RWPE1 (cell line): ENCODE results near the gene SOCS6.
A peak's percentile ranks its signal among the peaks of the same experiment; 100 is the strongest.

Source experiments
- CTCF ChIA-PET: fragments of 350-600 bp; sonication (Branson Sonifier 250); formaldehyde crosslinking; extraction: SDS; loops from one replicate; lab custom pipeline; 2021; lab: Yijun Ruan, JAX
- POLR2A ChIA-PET: fragments of 400-600 bp; formaldehyde crosslinking; extraction: SDS; loops from one replicate; lab custom pipeline; 2020; ENCODE audit warnings: antibody characterized with exemption; ENCODE audit not compliant: low non-redundant PET; lab: Yijun Ruan, JAX
- DNase-seq: peaks from one replicate; pipeline ENCODE4 v3.0.0; 2012; ENCODE audit warnings: low spot score
- H3K27ac ChIP-seq: fragments of 450-650 bp; 2 replicates; pipeline ENCODE4 v1.5.1; 2017
- CTCF ChIP-seq: fragments of 450-650 bp; conservative IDR thresholded peaks from 2 replicates; pipeline ENCODE4 v1.5.1; 2017; ENCODE audit warnings: low read depth, mild to moderate bottlenecking

SOCS6 gene

DNA sequence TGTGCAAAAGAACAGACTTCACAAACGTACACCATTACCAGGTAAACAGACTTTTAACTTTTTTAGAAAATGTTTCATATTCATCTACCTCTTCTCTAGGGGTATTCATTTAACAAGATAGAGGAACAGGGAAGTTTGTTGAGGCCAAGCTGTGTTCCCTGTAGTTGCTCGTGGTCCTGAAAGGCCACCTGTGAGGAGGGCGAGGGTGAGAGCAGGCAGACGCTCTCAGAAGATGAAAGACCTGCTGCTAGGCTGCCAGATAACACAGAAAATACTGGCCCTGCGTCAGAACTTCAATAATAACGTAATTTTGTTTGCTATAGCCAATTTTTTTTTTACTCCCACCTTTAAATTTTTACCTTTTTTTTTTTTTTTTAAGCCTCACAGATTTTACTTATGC lies 42.0 kb downstream of the SOCS6 start:
- DNase-seq, result no peak
- no peak for TF ChIP-seq CTCF
- ChIA-PET CTCF (no interaction called here), POLR2A (no interaction called here)
- no peak overlapping the region for H3K27ac ChIP-seq

DNA sequence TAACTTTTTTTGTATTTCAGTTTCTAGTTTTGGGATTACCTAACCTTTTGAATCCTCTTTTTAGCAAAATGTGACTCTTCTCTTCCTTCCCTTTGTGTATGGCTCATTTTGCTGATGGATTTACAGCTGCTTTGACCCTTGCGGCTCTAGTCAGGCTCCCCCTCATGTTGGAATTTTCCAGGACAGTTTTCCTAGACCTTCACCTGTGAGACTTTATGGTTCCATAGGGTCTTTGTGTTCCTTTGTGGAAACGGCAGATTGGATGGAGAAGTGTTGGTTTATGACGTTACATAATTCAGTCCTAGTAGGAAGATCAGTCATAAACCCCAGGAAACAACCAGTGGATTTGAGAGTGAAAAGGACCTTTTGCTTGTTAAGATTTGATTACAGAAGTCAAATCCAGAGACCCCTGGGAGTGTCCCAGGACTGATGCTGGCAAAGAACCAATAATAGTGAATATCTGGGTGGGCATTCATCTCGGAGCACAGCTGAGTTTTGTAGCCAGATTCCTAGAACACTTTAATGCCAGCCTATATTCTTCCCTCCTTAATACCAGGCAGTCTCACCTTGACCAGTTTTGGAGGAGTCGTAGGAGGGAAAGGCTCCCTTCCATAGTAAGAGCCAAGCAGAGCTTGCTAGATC lies 42.7 kb downstream of the SOCS6 start:
- H3K27ac ChIP-seq, result no peak overlapping the region
- ChIA-PET CTCF (interaction anchor here (0.6 kb wide), 1 partner anchor 1045 kb away, joined by 3 read pairs; no protein-coding TSS in a partner anchor), POLR2A (no interaction called here)
- no peak for TF ChIP-seq CTCF
- no peak for DNase-seq

GRCh38 chr18:70332694-70333093 lies 43.8 kb downstream of the SOCS6 start:
- POLR2A ChIA-PET, result no interaction called here
- CTCF ChIA-PET, result no interaction called here
- DNase-seq, result no peak
- no peak for TF ChIP-seq CTCF
- no peak overlapping the region for H3K27ac ChIP-seq

DNA sequence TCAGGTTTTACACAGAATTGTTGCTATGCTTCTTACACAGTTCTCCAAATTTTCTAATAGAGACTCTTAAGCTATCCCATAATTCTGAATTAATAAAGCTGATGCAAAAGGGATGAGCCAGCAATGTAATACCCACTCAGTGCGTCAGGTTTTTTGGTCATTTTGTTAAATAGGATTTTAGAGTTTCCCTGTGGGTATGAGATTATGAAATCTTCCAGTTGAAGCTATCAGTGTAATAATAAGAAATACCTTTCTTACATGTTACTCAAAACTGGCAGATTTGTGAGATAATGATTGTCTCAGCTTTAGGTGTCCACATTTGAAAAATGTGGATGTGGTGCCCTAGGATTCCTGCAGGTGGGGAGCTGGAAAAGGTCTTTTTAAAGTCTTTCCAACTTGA lies 44.5 kb downstream of the SOCS6 start:
- no peak overlapping the region for H3K27ac ChIP-seq
- no peak for DNase-seq
- ChIA-PET CTCF (interaction anchor here (0.7 to 1.8 kb wide), 2 partner anchors 101 to 137 kb away, joined by 3 to 6 read pairs; no protein-coding TSS in a partner anchor), POLR2A (no interaction called here)
- TF ChIP-seq CTCF, result no peak

DNA sequence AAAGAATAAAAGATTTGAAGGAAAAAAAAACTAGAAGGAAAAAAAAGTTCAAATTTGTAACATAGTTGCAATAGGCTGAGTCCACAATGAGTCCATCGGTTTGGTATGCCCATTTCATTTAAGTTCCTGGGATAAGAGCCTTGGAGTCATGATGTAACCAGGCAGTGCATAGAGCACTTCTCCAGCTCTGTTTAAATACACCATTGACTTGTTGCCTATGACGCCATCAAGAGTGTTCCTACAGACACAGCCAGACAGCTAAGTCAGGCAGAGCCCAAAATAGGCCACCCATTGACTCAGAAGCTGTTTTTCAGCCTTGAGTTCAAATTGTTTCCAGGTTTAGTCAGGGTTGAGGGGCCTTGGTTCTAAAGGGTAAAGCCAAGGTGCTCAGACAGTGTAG lies 44.9 kb downstream of the SOCS6 start:
- TF ChIP-seq CTCF, result no peak
- DNase-seq, result peak; percentile 64
- ChIA-PET CTCF (interaction anchor here (0.6 to 1.8 kb wide), 3 partner anchors 8 to 137 kb away, joined by 3 to 6 read pairs (median 3); no protein-coding TSS in a partner anchor), POLR2A (no interaction called here)
- H3K27ac ChIP-seq, result no peak overlapping the region

GRCh38 chr18:70334264-70334663 lies 45.4 kb downstream of the SOCS6 start:
- ChIA-PET CTCF (interaction anchor here (0.6 to 1.8 kb wide), 2 partner anchors 8 to 100 kb away, joined by 3 to 6 read pairs; no protein-coding TSS in a partner anchor), POLR2A (no interaction called here)

More at GRCh38 chr18:70334264-70334663, 45.4 kb downstream of the SOCS6 start:
- no peak for TF ChIP-seq CTCF
- no peak for DNase-seq
- no peak overlapping the region for H3K27ac ChIP-seq
